Motor neuron (in vitro differentiated cells): ENCODE measurements around the gene PXK. TPM values are rescaled to one million over a fixed set of nuclear protein-coding genes. Genes with fewer than 3 reads are reported as not detected.
"Not testable (repeated sequence)": the region's sequence is repeated elsewhere in the genome, so short reads cannot be mapped to it uniquely, and the experiment has no call there.

Source experiments
- ATAC-seq, 8 experiments: fragments of 200-7000 bp; cut with Tn5 transposase; replicated peaks in 6 of 8; 2 replicates each; pipeline ENCODE4 v1.8.0; 2021; ENCODE audit warnings: mild to moderate bottlenecking in 8 of 8, moderate library complexity in 8 of 8
- H3K27ac ChIP-seq, 2 donors: fragments of 250-450 bp; sonication (Bioruptor Pico); 2 replicates each; pipeline ENCODE4 v1.9.0; 2021; ENCODE audit warnings: antibody characterized with exemption in 2 of 2, mild to moderate bottlenecking in 2 of 2, moderate library complexity in 1 of 2
- H3K4me1 ChIP-seq, 2 donors: fragments of 250-450 bp; sonication (Bioruptor Pico); replicated peaks in 1 of 2; 2 replicates each; pipeline ENCODE4 v1.6.1; 2021; ENCODE audit warnings: antibody characterized with exemption in 2 of 2, mild to moderate bottlenecking in 2 of 2, moderate library complexity in 1 of 2
- H3K4me3 ChIP-seq, 5 donors: fragments of 250-450 bp; sonication (Bioruptor Pico); 2 replicates each; pipeline ENCODE4 v1.9.0; 2021; ENCODE audit warnings: antibody characterized with exemption in 5 of 5, mild to moderate bottlenecking in 5 of 5, moderate library complexity in 4 of 5
- WGBS, 10 experiments: fragments of 450-650 bp; shearing (Covaris generic); methylation state at CpG; one replicate each; pipeline ENCODE4 v1.0.0; 2022; 5-methylcytosine and 5-hydroxymethylcytosine counted together
- in situ Hi-C, 9 experiments: fragments of 400-800 bp; cut with MboI; loops; one replicate each; pipeline ENCODE4 v1.15.0; 2021; ENCODE audit warnings: low sequenced_read_pairs in 9 of 9, low pct_unique_long_range_greater_than_20kb in 2 of 9; ENCODE audit not compliant: unreplicated experiment in 9 of 9
- total RNA-seq, 8 experiments: library from RNA; unstranded; fragments of 300-600 nt; gene quantifications; 2 replicates each; pipeline versions ENCODE4 v1.2.3 to v1.2.4, GENCODE V29; 2022

Gene PXK
- total RNA-seq, 8 experiments from 2014 or later = 8.4 to 34.6 (median 18.5) TPM

DNA sequence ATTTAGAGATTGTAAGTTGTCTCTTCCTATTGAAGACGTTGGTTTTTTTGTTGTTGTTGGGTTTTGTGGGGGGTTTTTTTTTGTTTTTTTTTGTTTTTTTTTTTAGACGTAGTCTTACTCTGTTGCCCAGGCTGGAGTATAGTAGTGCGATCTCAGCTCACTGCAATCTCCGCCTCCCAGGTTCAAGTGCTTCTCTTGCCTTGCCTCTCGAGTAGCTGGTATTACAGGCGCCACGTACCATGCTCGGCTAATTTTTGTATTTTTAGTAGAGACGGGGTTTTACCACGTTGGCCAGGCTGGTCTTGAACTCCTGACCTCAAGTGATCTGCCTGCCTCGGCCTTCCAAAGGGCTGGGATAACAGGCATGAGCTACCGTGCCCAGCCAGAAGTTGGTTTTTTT is 6.5 kb downstream of the PXK start:
- not testable (repeated sequence) for H3K4me3 ChIP-seq, H3K4me1 ChIP-seq, ATAC-seq, H3K27ac ChIP-seq
- 83 to 100% (median 93%) methylated on average over 1 to 11 of the region's 12 CpGs; no CpG with 5 or more reads in 2 of the 10 experiments for WGBS, 10 experiments
- in situ Hi-C loops = loop anchor here in 2 of 9 experiments (25.0 kb wide), 2 partner anchors 173 to 198 kb away; partner anchors contain the start of gene ACOX2 (in 1 of the 2)

DNA sequence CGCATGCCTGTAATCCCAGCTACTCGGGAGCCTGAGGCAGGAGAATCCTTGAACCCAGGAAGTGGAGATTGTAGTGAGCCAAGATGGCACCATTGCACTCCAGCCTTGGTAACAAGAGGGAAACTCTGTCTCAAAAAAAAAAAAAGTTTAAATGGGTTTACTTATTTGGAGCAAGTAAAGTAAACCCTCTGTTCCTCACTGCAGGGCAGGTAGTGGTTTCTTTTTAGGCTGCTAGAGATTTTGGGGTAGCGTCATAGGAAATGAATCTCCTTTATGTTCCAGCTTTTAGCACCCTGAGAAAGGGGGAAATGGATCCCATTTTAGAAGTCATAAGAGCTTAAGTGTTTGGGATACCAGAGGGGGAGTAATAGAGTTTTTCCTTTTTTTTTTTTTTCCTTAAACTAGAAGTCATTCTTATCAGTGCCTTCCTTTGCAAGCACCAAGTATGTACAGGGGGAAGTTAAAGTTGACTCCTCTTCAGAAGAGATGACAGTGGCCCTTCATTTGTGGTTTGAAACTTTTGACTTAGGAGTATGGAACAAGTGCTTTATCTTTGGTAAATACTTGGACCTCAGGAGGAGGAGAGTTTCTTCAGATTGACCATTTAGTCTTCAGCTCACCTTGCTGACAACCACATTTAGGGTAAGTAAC is 8.0 kb downstream of the PXK start:
- no peak overlapping the region for H3K27ac ChIP-seq

DNA sequence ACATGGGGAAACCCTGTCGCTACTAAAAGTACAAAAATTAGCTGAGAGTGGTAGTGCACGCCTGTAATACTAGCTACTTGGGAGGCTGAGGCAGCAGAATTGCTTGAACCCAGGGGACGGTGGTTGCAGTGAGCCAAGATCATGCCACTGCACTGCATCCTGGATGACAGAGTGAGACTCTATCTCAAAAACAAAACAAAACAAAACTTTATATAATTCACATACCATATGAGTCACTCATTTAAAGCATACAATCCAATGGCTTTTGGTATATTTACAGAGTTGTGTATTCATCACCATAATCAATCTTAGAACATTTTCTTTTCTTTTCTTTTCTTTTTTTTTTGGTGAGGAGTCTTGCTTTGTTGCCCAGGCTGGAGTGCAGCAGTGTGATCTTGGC is 8.7 kb downstream of the PXK start:
- WGBS, 10 experiments = 77 to 100% (median 92%) methylated on average over 1 to 3 of the region's 3 CpGs; no CpG with 5 or more reads in 4 of the 10 experiments
- no peak overlapping the region for H3K27ac ChIP-seq
- ATAC-seq = no peak
- no peak overlapping the region for H3K4me3 ChIP-seq
- in situ Hi-C loops = loop anchor here in 2 of 9 experiments (25.0 kb wide), 2 partner anchors 171 to 196 kb away; partner anchors contain the start of gene ACOX2 (in 1 of the 2)
- no peaks in the 10 kb centered on the region for H3K4me1 ChIP-seq

More for the DNA sequence above, 8.0 kb downstream of the PXK start:
- in situ Hi-C loops = loop anchor here in 2 of 9 experiments (25.0 kb wide), 2 partner anchors 172 to 197 kb away; partner anchors contain the start of gene ACOX2 (in 1 of the 2)
- WGBS, 10 experiments = 100% methylated on average over 1 of the region's 3 CpGs; no CpG with 5 or more reads in 5 of the 10 experiments
- Histone ChIP-seq H3K4me3 (no peak overlapping the region), H3K4me1 (no peaks in the 10 kb centered on the region)
- no peak for ATAC-seq

DNA sequence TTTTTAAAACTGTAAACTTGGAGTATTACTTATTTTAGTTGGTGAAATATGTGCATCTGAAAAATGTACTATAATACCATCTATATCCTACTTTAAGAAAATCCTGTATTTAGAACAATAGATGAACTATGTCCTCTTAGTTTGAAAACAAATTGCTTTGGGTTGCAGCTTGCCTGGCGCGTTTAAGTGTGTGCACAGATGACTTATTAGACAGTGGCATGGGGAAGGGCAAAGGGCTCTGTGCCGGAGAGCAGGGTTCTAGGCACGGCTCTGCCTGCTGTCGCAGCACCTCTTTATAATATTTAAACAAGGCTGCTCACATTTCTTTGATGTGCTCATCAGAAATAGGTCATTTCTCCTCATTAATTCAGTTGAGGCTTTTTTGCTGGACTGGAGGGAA is 10.0 kb downstream of the PXK start:
- in situ Hi-C loops = loop anchor here in 2 of 9 experiments (25.0 kb wide), 2 partner anchors 170 to 195 kb away; partner anchors contain the start of gene ACOX2 (in 1 of the 2)
- no peaks in the 10 kb centered on the region for H3K4me1 ChIP-seq
- no peak overlapping the region for H3K4me3 ChIP-seq
- no peak overlapping the region for H3K27ac ChIP-seq
- ATAC-seq = peak in 1 of 8 experiments; percentile 19
- 61 to 96% (median 83%) methylated on average over 2 to 5 of the region's 5 CpGs; no CpG with 5 or more reads in 3 of the 10 experiments for WGBS, 10 experiments

DNA sequence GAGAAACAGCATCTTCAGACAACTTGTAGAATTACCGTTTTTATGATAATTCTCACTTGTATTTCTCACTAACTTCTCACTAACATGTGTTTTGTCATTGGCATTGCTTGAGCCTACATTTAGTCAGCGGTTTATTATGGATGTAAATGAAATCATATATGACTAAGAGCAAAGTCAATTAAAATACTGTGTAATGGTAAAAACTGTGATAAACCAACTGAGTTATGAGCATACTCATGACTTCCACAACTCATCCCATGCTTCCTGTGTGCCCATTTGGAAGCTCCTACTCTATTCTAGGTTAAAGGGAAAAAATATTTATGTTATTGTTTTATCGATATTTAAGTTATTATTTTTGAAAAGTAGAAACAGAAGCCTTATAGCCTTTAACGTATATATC is 12.8 kb downstream of the PXK start:
- H3K4me1 ChIP-seq = no peaks in the 10 kb centered on the region
- no peak overlapping the region for H3K27ac ChIP-seq
- in situ Hi-C loops = loop anchor here in 2 of 9 experiments (25.0 kb wide), 2 partner anchors 167 to 192 kb away; partner anchors contain the start of gene ACOX2 (in 1 of the 2)
- peak in 1 of 8 experiments; percentile 35 for ATAC-seq
- 35 to 100% (median 88%) methylated on average over 2 to 4 of the region's 4 CpGs for WGBS, 10 experiments
- H3K4me3 ChIP-seq = no peak overlapping the region

DNA sequence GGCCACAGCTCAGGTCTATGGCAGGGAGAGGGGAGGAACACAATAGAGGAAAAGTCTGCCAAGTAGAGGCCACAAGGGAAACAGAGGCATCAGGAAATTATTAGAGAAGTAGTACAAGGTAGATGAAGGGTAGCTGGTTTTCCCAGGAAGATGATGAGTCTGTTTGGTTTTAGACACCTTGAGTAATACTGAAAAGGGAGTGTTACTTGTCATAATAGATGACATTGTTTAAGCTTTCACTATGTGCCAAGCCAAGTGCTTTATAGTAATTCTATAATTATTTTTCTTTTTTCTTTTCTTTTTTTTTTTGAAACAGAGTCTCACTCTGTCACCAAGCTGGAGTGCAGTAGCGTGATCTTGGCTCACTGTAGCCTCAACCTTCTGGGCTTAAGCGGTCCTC is 13.7 kb downstream of the PXK start:
- WGBS, 10 experiments = 29 to 100% (median 100%) methylated on average over 1 to 2 of the region's 2 CpGs; no CpG with 5 or more reads in 6 of the 10 experiments
- no peaks in the 10 kb centered on the region for H3K4me1 ChIP-seq
- H3K27ac ChIP-seq = no peak overlapping the region
- in situ Hi-C loops = loop anchor here in 2 of 9 experiments (25.0 kb wide), 2 partner anchors 166 to 191 kb away; partner anchors contain the start of gene ACOX2 (in 1 of the 2)
- no peak for ATAC-seq
- H3K4me3 ChIP-seq = no peak overlapping the region

DNA sequence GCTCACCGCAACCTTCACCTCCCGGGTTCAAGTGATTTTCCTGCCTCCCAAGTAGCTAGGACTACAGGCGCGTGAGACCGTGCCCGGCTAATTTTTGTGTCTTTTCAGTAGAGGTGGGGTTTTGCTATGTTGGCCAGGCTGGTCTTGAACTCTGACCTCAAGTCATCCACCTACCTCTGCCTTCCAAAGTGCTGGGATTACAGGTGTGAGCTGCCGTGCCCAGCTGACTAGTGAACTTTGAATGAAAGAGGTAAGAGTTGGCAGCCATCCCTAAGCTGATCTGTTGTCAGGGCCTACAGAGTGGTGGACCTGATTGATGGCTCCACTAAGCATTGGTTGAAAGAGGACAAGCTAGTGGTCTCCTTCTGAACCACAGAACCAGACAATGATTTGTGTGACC is 15.3 kb downstream of the PXK start:
- WGBS, 10 experiments = 90 to 100% (median 100%) methylated on average over 2 to 5 of the region's 7 CpGs; no CpG with 5 or more reads in 5 of the 10 experiments
- H3K27ac ChIP-seq = no peak overlapping the region
- in situ Hi-C loops = loop anchor here in 2 of 9 experiments (25.0 kb wide), 2 partner anchors 164 to 189 kb away; partner anchors contain the start of gene ACOX2 (in 1 of the 2)
- no peak overlapping the region for H3K4me3 ChIP-seq
- no peak for ATAC-seq
- no peaks in the 10 kb centered on the region for H3K4me1 ChIP-seq

DNA sequence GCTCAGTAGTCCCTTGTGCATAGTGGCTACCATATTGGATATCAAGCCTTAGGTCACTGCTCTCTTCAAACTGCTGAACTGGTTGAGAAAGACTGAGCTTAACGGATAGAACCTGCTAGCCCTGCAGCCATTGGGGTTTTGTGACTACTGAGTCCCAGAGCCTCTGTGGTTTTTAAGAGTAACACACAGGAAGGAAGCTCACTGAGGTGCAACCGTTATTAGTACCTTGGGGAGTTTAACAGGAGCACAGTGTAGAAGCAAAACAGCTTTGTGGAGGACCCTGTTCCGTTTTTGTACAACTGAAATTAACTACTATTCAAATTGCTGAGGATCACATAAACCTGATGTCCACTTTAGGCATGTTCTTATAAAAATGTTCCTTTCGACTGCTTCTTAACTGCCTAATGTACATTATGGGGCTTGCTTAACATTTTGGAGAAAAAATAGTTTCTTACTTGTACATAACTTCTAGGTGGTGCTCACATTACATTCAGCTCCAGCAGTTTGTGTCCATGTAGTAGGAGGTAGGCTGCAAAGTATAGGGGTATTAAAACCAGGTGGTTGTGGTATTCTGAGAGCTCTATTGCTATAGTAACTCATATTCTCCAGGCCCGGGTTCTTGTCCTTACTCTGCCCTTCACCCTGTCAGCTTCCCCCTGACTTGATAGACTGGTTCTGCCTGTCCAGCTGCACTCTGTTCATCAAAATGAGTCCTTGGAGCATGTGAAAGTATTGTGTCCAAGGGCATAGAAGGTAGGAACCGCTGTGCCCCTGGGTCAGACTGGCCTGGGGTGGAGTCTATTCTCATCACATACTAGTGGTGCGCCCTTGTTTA is 17.3 kb downstream of the PXK start:
- WGBS, 10 experiments = 76 to 100% (median 95%) methylated on average over 2 to 7 of the region's 7 CpGs; no CpG with 5 or more reads in 1 of the 10 experiments
- no peak overlapping the region for H3K27ac ChIP-seq
- no peaks in the 10 kb centered on the region for H3K4me1 ChIP-seq
- H3K4me3 ChIP-seq = no peak overlapping the region
- in situ Hi-C loops = loop anchor here in 2 of 9 experiments (25.0 kb wide), 2 partner anchors 162 to 187 kb away; partner anchors contain the start of gene ACOX2 (in 1 of the 2)
- peak in 1 of 8 experiments; percentile 20 for ATAC-seq

DNA sequence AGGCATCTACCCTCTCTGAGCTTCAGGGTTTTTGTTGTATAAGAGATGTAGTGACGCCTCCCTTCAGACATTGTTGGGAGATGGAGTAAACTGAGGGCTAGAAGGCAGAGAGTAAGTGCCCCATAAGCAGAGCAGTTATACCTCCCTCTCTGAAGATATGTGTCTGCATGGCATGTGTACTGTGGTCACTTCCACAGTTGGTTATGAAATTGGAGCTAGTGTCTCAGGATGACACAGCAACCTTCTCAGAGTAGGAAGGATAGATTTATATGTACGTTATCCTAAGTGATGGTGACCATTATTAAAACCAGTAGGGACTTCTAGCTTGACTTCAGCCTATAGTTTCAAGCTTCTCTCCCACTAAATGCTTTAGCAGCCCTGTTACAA is 17.9 kb downstream of the PXK start:
- Histone ChIP-seq H3K27ac (no peak overlapping the region), H3K4me1 (no peaks in the 10 kb centered on the region), H3K4me3 (no peak overlapping the region)
- in situ Hi-C loops = no loop called here
- 71 to 100% (median 97%) methylated on average over 1 to 2 of the region's 2 CpGs; no CpG with 5 or more reads in 6 of the 10 experiments for WGBS, 10 experiments
- ATAC-seq = peak in 2 of 8 experiments; percentile 51 to 71

DNA sequence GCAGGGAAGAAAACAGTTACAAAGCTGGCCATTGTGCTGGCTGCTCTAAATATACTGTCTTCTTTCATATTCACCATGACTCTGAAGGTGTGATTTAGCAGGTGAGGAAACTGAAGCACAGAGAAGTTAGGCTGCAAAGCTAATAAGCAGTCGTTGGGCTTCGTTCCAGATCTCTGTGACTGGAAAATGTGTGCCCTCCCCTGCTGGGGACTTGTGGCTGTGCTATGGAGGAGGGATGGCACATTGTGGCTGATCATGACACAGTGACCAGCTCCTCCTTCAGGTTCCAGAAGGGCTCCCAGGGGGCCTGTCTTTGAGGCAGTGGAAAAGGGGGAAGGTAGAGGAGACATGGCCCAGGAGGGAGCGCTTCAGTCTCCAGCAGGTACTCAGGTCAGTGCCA is 19.2 kb downstream of the PXK start:
- no peaks in the 10 kb centered on the region for H3K4me1 ChIP-seq
- in situ Hi-C loops = no loop called here
- no peak overlapping the region for H3K4me3 ChIP-seq
- 67 to 100% (median 90%) methylated on average over 1 to 3 of the region's 3 CpGs; no CpG with 5 or more reads in 4 of the 10 experiments for WGBS, 10 experiments
- no peak for ATAC-seq
- no peak overlapping the region for H3K27ac ChIP-seq

DNA sequence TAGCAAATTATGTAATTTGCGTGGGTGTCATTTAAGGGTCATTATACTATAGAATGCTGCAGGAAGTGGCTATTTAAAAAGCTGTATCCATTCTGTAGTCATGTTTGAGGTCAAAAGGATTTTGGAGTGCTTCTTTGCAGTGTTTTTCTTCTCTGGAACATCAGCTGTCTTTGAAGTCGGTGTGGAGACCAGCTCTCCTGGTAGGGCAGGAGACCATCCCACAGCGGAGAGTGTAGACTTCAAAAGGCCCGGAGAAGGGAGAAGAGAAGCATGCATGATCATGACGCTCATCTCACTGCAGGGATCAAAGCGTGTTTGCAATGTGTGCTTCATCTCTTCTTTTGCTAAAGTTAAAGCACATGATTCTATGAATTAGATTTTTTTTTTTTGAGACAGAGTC is 19.9 kb downstream of the PXK start:
- Histone ChIP-seq H3K4me3 (no peak overlapping the region), H3K4me1 (no peaks in the 10 kb centered on the region), H3K27ac (no peak overlapping the region)
- in situ Hi-C loops = no loop called here
- no peak for ATAC-seq
- 35 to 100% (median 85%) methylated on average over 1 to 6 of the region's 6 CpGs; no CpG with 5 or more reads in 1 of the 10 experiments for WGBS, 10 experiments

DNA sequence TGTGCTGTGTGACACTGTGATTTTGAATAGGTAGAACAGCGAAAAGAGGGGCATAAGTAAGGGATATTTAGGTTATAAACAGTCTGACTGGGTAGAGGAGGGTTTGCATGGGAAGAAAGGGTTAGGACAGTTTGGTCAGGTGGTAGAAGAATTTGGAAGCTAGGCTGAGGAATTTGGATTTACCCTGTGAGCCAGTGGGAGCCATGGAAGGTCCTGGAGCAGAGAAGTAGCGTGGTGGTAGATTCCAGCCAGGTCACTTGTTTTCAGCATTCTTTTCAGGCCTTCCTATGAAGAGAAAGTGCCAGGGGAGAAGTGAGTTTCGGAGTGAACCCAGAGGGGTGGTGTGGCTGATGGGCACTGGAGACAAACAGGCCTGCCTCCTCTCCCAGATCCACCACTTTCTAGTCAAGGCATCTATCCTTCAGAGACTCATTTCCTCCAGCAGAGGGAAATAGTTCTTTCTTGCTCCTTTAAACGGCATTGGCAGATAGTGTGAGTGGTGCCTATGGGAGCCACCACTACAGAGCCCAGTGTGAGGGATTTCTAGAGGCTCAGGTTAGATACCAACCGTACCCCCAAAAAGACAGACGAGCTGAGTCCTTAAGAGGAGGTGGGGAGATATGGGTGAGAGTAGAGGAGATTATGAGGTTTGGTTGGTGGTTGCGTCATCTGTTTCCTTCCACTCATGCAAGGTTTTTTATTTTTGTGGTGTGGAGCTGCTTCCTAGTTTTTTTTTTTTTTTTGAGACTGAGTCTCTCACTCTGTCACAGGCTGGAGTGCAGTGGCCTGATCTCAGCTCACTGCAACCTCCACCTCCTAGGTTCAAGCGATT is 21.2 kb downstream of the PXK start:
- peak in 1 of 8 experiments; percentile 22 for ATAC-seq
- Histone ChIP-seq H3K4me3 (no peak overlapping the region), H3K27ac (no peak overlapping the region), H3K4me1 (no peaks in the 10 kb centered on the region)
- WGBS, 10 experiments = 67 to 100% (median 92%) methylated on average over 1 to 8 of the region's 8 CpGs; no CpG with 5 or more reads in 2 of the 10 experiments
- in situ Hi-C loops = no loop called here
